OCI-LY3 (cell line): ENCODE measurements around the gene LMBRD1.
"Not testable (repeated sequence)": the region's sequence is repeated elsewhere in the genome, so short reads cannot be mapped to it uniquely, and the experiment has no call there.

ENCODE experiments used
- H2AFZ ChIP-seq: fragments of 200-600, 300-600 bp; shearing (Covaris generic); 2 replicates; pipeline ENCODE4 v1.6.0; 2014; ENCODE audit warnings: antibody characterized with exemption, low read depth, low read length
- H3K27ac ChIP-seq: fragments of 200-600, 300-600 bp; sonication (generic); 2 replicates; pipeline ENCODE4 v1.5.1; 2014; ENCODE audit warnings: mild to moderate bottlenecking, low read length, moderate library complexity, mixed read lengths
- H3K27me3 ChIP-seq: fragments of 200-600, 300-600 bp; sonication (generic); 2 replicates; pipeline ENCODE4 v1.6.1; 2014; ENCODE audit warnings: low read depth, low read length, mixed read lengths
- H3K36me3 ChIP-seq: fragments of 200-600, 300-600 bp; sonication (generic); replicated peaks from 2 replicates; pipeline ENCODE3; 2014; ENCODE audit warnings: low read depth, low read length, mixed read lengths
- H3K4me1 ChIP-seq: fragments of 300-600, 200-600 bp; sonication (generic); 2 replicates; pipeline ENCODE4 v1.6.1; 2014; ENCODE audit warnings: low read length, mixed read lengths
- H3K4me2 ChIP-seq: fragments of 200-600, 300-600 bp; sonication (generic); 2 replicates; pipeline ENCODE4 v1.6.1; 2014; ENCODE audit warnings: low read length, mixed read lengths
- H3K4me3 ChIP-seq: fragments of 300-600, 200-600 bp; sonication (generic); 2 replicates; pipeline ENCODE4 v1.5.1; 2014; ENCODE audit warnings: antibody characterized with exemption, mild to moderate bottlenecking, low read length, moderate library complexity
- H3K79me2 ChIP-seq: fragments of 300-600, 200-600 bp; shearing (Covaris generic); 2 replicates; pipeline ENCODE4 v1.6.1; 2014; ENCODE audit warnings: mild to moderate bottlenecking, low read length, mixed read lengths
- H3K9ac ChIP-seq: fragments of 300-600, 200-600 bp; shearing (Covaris generic); 2 replicates; pipeline ENCODE4 v1.6.0; 2014; ENCODE audit warnings: mild to moderate bottlenecking, low read length, moderate library complexity
- H3K9me3 ChIP-seq: fragments of 200-600, 300-600 bp; shearing (Covaris generic); 2 replicates; pipeline ENCODE4 v1.6.1; 2014; ENCODE audit warnings: low read length, mixed read lengths; ENCODE audit not compliant: insufficient read depth
- H4K20me1 ChIP-seq: fragments of 200-600, 300-600 bp; sonication (generic); 2 replicates; pipeline ENCODE4 v1.6.1; 2016; ENCODE audit warnings: low read length, mixed read lengths; ENCODE audit not compliant: insufficient read depth
- CTCF ChIP-seq: fragments of 200-600, 300-600 bp; sonication (generic); IDR thresholded peaks from 2 replicates; pipeline ENCODE4 v1.5.1; 2014; ENCODE audit warnings: antibody characterized with exemption, low read length, low read depth
- EZH2phosphoT487 ChIP-seq: fragments of 200-600 bp; shearing (Covaris generic); IDR thresholded peaks from 2 replicates; pipeline ENCODE4 v1.6.1; 2018; ENCODE audit warnings: antibody characterized with exemption, mixed run types, low read depth

LMBRD1 gene

GRCh38 chr6:69790629-69791028 lies 6.2 kb downstream of the LMBRD1 start:
- Histone ChIP-seq H3K4me2 (peak overlapping the region; percentile 3; the same call in 1 of the 2 replicates), H4K20me1 (peaks cover 50% of the 10 kb centered on the region), H3K4me1 (peaks cover 36% of the 10 kb centered on the region), H3K9ac (no peak overlapping the region), H3K36me3 (peaks cover 16% of the 10 kb centered on the region), H3K27ac (no peak overlapping the region), H2AFZ (no peak overlapping the region), H3K9me3 (no peaks in the 10 kb centered on the region), H3K27me3 (no peaks in the 10 kb centered on the region), H3K79me2 (peaks cover 49% of the 10 kb centered on the region), H3K4me3 (no peak overlapping the region)
- TF ChIP-seq CTCF (no peak), EZH2phosphoT487 (no peak)

GRCh38 chr6:69789578-69789977 lies 7.2 kb downstream of the LMBRD1 start:
- peaks cover 52% of the 10 kb centered on the region for H4K20me1 ChIP-seq
- no peaks in the 10 kb centered on the region for H3K27me3 ChIP-seq
- no peaks in the 10 kb centered on the region for H3K9me3 ChIP-seq
- H3K4me3 ChIP-seq = no peak overlapping the region
- peaks cover 34% of the 10 kb centered on the region for H3K4me1 ChIP-seq
- H3K27ac ChIP-seq = no peak overlapping the region
- H2AFZ ChIP-seq = no peak overlapping the region
- peak overlapping the region; percentile 11 for H3K4me2 ChIP-seq
- no peak overlapping the region for H3K9ac ChIP-seq
- peaks cover 38% of the 10 kb centered on the region for H3K79me2 ChIP-seq
- TF ChIP-seq CTCF (no peak), EZH2phosphoT487 (no peak)
- H3K36me3 ChIP-seq = peaks cover 16% of the 10 kb centered on the region

GRCh38 chr6:69787436-69787835 lies 9.4 kb downstream of the LMBRD1 start:
- not testable (repeated sequence) for H3K27me3 ChIP-seq, H3K9me3 ChIP-seq, H2AFZ ChIP-seq, H3K4me2 ChIP-seq, H3K27ac ChIP-seq, H3K9ac ChIP-seq, H3K4me3 ChIP-seq
- H4K20me1 ChIP-seq = peaks cover 47% of the 10 kb centered on the region
- H3K79me2 ChIP-seq = peaks cover 21% of the 10 kb centered on the region
- H3K36me3 ChIP-seq = peaks cover 20% of the 10 kb centered on the region
- H3K4me1 ChIP-seq = peaks cover 37% of the 10 kb centered on the region

- Histone ChIP-seq H3K4me3 (no peak overlapping the region), H4K20me1 (peaks cover 31% of the 10 kb centered on the region), H3K27me3 (no peaks in the 10 kb centered on the region), H3K27ac (no peak overlapping the region), H3K9ac (no peak overlapping the region), H2AFZ (no peak overlapping the region), H3K4me2 (no peak overlapping the region), H3K36me3 (peaks cover 23% of the 10 kb centered on the region), H3K9me3 (no peaks in the 10 kb centered on the region), H3K79me2 (peaks cover 4% of the 10 kb centered on the region), H3K4me1 (peaks cover 27% of the 10 kb centered on the region)
- TF ChIP-seq EZH2phosphoT487 (no peak), CTCF (no peak)
These were observed 11.1 kb downstream of the LMBRD1 start for GRCh38 chr6:69785697-69786096.
